Choroid plexus epithelial cell (primary cell): ENCODE data around the gene IKBKE.

Experiments used
- DNase-seq: peaks from one replicate; pipeline ENCODE4 v3.0.0-alpha.2; 2010; ENCODE audit warnings: low read depth
- H3K4me3 ChIP-seq: 2 replicates; pipeline ENCODE4 v1.5.1; 2011; ENCODE audit warnings: low read depth, mild to moderate bottlenecking, control low read depth, low read length, moderate library complexity
- CTCF ChIP-seq: conservative IDR thresholded peaks from 2 replicates; pipeline ENCODE4 v1.5.1; 2011; ENCODE audit warnings: low read depth, mild to moderate bottlenecking, control low read depth, inconsistent platforms, low read length, moderate library complexity

IKBKE gene

DNA sequence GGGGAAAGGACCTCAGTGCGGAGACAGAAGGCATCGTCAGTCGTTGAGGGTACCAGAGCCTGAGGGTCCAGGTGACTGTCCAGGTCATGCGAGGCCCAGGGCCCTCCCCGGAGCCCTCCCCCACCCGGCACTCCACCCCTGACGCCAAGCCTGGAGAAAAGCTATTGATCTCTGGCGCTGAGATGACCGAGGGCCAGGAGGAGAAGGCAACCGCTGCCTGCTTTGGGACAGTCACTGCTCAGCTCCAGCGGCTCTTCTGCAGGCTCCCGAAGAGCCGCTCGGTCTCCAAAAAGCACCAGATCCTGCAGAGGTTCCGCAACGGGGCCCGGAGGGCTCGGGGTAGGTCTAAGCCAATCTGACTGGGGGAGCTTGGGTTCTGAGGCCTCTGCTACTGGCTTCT is 47.9 kb downstream of the IKBKE start:
- no peak for TF ChIP-seq CTCF
- DNase-seq: no peak
- no peak overlapping the region for H3K4me3 ChIP-seq

DNA sequence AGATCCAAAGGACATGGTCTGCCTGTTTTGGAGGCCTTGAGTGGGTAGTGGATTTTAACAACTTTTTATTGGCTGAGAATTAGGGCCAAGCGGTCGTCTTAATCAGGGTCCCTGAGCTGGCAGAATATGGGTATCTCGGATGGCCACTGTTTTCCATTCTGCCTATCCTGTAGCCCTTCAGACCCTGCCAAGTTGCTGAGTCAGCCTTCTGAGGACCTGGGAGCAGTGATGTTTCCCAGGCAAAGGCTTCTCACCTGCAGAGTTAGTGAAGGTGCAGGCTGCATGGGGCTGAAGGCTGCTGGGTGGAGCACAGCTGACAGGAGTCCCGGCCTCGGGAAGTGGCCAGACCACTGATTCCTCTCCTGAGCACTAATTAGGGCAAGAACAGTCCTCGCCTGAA is 48.5 kb downstream of the IKBKE start:
- no peak for TF ChIP-seq CTCF
- DNase-seq: no peak
- no peak overlapping the region for H3K4me3 ChIP-seq

- H3K4me3 ChIP-seq: no peak overlapping the region
- TF ChIP-seq CTCF: no peak
- DNase-seq: no peak
Observed at GRCh38 chr1:206521127-206521526, 50.9 kb downstream of the IKBKE start.

GRCh38 chr1:206521694-206522402 is 51.6 kb downstream of the IKBKE start:
- DNase-seq: no peak
- H3K4me3 ChIP-seq: no peak overlapping the region
- no peak for TF ChIP-seq CTCF

DNA sequence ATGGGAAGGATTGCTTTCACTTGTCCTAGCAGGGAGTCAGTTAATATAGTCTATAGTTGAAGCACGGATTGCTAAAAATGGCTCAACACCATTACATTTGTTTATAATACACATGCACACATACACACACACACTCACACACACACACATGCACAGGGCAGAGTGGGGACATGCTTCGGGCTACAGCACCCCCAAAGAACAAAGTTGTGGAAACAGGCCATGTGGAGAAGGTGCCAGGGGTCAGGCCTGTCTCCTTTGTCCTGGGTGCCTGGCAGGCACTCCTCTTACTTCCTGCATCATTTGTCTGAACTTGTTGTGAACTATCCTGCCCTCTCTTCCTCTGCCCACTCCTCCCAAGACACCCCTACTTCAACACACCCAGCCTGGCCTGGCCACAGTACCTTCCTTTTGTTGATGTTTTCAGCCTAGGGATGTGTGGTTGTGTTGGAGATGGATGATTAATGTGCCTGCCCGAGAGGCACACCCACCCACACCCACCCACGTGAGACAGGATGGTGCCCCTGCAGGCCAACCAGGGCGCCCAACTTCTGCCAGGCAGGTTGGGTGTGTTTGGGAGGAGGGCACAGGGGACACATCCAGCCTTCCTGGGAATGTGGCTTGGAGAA is 54.6 kb downstream of the IKBKE start:
- no peak for DNase-seq
- TF ChIP-seq CTCF: no peak
- no peak overlapping the region for H3K4me3 ChIP-seq

GRCh38 chr1:206526064-206526911 is 56.0 kb downstream of the IKBKE start:
- H3K4me3 ChIP-seq: no peak overlapping the region
- no peak for TF ChIP-seq CTCF
- no peak for DNase-seq
